WTC11 (cell line): Measurements from ENCODE around the gene GLS. TPM values are rescaled to one million over a fixed set of nuclear protein-coding genes. Genes with fewer than 3 reads are reported as not detected.

Experiments used
- ATAC-seq: fragments of 200-7000 bp; cut with Tn5 transposase; 2 replicates; pipeline ENCODE4 v1.10.0; 2021; ENCODE audit warnings: mild to moderate bottlenecking, moderate library complexity
- CTCF ChIA-PET: fragments of 300-600 bp; sonication (Branson Sonifier 250); formaldehyde crosslinking; loops from one replicate; lab custom pipeline; 2021; ENCODE audit warnings: antibody characterized with exemption; lab: Charles Lee
- POLR2A ChIA-PET: fragments of 350-600 bp; sonication (Branson Sonifier 250); formaldehyde crosslinking; loops from one replicate; lab custom pipeline; 2021; ENCODE audit warnings: antibody characterized with exemption; lab: Charles Lee
- DNase-seq: peaks from one replicate; pipeline ENCODE4 v3.0.0; 2021; ENCODE audit warnings: low spot score
- H3K27ac Mint-ChIP-seq: 2 replicates; pipeline ENCODE4 v1.8.0; 2021; ENCODE audit warnings: mixed read lengths
- H3K27me3 Mint-ChIP-seq: 2 replicates; pipeline ENCODE4 v1.8.0; 2021; ENCODE audit warnings: low read depth, mild to moderate bottlenecking, moderate library complexity, mixed read lengths
- H3K36me3 Mint-ChIP-seq: 2 replicates; pipeline ENCODE4 v1.8.0; 2021; ENCODE audit warnings: mixed read lengths
- H3K4me1 Mint-ChIP-seq: 2 replicates; pipeline ENCODE4 v1.8.0; 2022; ENCODE audit warnings: mixed read lengths
- H3K4me3 Mint-ChIP-seq: 2 replicates; pipeline ENCODE4 v1.8.0; 2021; ENCODE audit warnings: mild to moderate bottlenecking, moderate library complexity, mixed read lengths
- H3K9me3 Mint-ChIP-seq: 2 replicates; pipeline ENCODE4 v1.8.0; 2021; ENCODE audit warnings: mixed read lengths
- ATF1 ChIP-seq: sonication (generic); formaldehyde crosslinking; IDR thresholded peaks from 2 replicates; pipeline ENCODE4 v1.8.1; 2023; ENCODE audit warnings: mild to moderate bottlenecking, moderate library complexity, missing genetic modification reagents
- ELF4 ChIP-seq: sonication (generic); formaldehyde crosslinking; IDR thresholded peaks from 2 replicates; pipeline ENCODE4 v1.8.1; 2022; ENCODE audit warnings: low read depth, mild to moderate bottlenecking, moderate library complexity, missing genetic modification reagents
- ETV6 ChIP-seq: sonication (generic); formaldehyde crosslinking; IDR thresholded peaks from 2 replicates; pipeline ENCODE4 v1.8.1; 2022; ENCODE audit warnings: mild to moderate bottlenecking, missing genetic modification reagents
- FOXK1 ChIP-seq: sonication (generic); formaldehyde crosslinking; IDR thresholded peaks from 2 replicates; pipeline ENCODE4 v1.8.0; 2022; ENCODE audit warnings: mild to moderate bottlenecking, moderate library complexity, missing genetic modification reagents
- FOXP1 ChIP-seq: sonication (generic); formaldehyde crosslinking; IDR thresholded peaks from 2 replicates; pipeline ENCODE4 v1.8.0; 2022; ENCODE audit warnings: missing genetic modification reagents, mild to moderate bottlenecking, moderate library complexity, borderline replicate concordance
- GABPB1 ChIP-seq: sonication (generic); formaldehyde crosslinking; IDR thresholded peaks from 2 replicates; pipeline ENCODE4 v1.8.1; 2023; ENCODE audit warnings: mild to moderate bottlenecking, missing genetic modification reagents
- MXD4 ChIP-seq: fragments of 250-450 bp; sonication (Bioruptor Pico); IDR thresholded peaks from 2 replicates; pipeline ENCODE4 v1.8.0; 2021; ENCODE audit warnings: mild to moderate bottlenecking, moderate library complexity, borderline replicate concordance
- NR2C2 ChIP-seq: sonication (generic); formaldehyde crosslinking; IDR thresholded peaks from 2 replicates; pipeline ENCODE4 v1.8.0; 2022; ENCODE audit warnings: mild to moderate bottlenecking, missing genetic modification reagents
- SMAD4 ChIP-seq: sonication (generic); formaldehyde crosslinking; IDR thresholded peaks from 2 replicates; pipeline ENCODE4 v1.8.0; 2022; ENCODE audit warnings: mild to moderate bottlenecking, missing genetic modification reagents
- TCF7 ChIP-seq: sonication (generic); formaldehyde crosslinking; IDR thresholded peaks from 2 replicates; pipeline ENCODE4 v1.8.0; 2022; ENCODE audit warnings: mild to moderate bottlenecking, low read depth, missing genetic modification reagents, moderate library complexity
- ZNF232 ChIP-seq: sonication (generic); formaldehyde crosslinking; IDR thresholded peaks from 2 replicates; pipeline ENCODE4 v1.8.0; 2022; ENCODE audit warnings: mild to moderate bottlenecking, missing genetic modification reagents
- ZNF263 ChIP-seq: sonication (generic); formaldehyde crosslinking; IDR thresholded peaks from 2 replicates; pipeline ENCODE4 v1.8.1; 2022; ENCODE audit warnings: low read depth, mild to moderate bottlenecking, moderate library complexity, missing genetic modification reagents
- total RNA-seq: library from RNA; stranded (reverse); gene quantifications from 3 replicates; pipeline ENCODE4 v1.2.3, GENCODE V29; 2021
- TF ChIP-seq, protein P1 (sequence below): sonication (generic); formaldehyde crosslinking; IDR thresholded peaks from 2 replicates; pipeline ENCODE4 v1.8.0; 2023; ENCODE audit warnings: missing genetic modification reagents
- TF ChIP-seq, protein P2 (sequence below): sonication (generic); formaldehyde crosslinking; IDR thresholded peaks from 2 replicates; pipeline ENCODE4 v1.8.1; 2022; ENCODE audit warnings: missing genetic modification reagents, borderline replicate concordance
- TF ChIP-seq, protein P3 (sequence below): sonication (generic); formaldehyde crosslinking; IDR thresholded peaks from 2 replicates; pipeline ENCODE4 v1.8.1; 2022; ENCODE audit warnings: low read depth, mild to moderate bottlenecking, moderate library complexity, missing genetic modification reagents, borderline replicate concordance
- TF ChIP-seq, protein P4 (sequence below): sonication (generic); formaldehyde crosslinking; IDR thresholded peaks from 2 replicates; pipeline ENCODE4 v1.8.0; 2023; ENCODE audit warnings: mild to moderate bottlenecking, missing genetic modification reagents
- TF ChIP-seq, protein P5 (sequence below): sonication (generic); formaldehyde crosslinking; conservative IDR thresholded peaks from 2 replicates; pipeline ENCODE4 v1.8.1; 2023; ENCODE audit warnings: mild to moderate bottlenecking, low read depth, missing genetic modification reagents, moderate library complexity

GLS gene
- total RNA-seq, 1 experiment from 2014 or later: 115 TPM

DNA sequence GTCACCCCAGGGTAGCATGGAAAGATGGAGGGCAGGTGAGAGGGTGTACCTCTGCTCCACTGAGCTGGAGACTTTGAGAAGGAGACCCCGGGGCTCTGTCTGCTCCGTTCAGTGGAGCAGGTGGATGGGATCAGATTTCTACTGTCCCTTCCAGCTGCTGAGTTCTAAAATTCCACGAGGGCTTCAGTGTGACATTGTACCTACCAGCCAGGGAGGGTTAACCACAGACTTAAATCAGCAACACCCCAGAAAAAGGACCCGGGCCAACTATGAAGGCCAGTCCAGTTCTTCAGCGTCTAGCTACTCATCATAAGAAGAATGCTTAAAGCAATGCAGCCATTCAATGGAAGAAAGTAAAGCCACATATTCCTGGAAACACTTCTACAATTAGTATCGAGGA is 109.5 kb downstream of the GLS start (continued):
- TF ChIP-seq ATF1 (CRISPR knock-in tag) (no peak), GABPB1 (no peak), ELF4 (no peak), ZNF232 (CRISPR knock-in tag) (no peak), TCF7 (CRISPR knock-in tag) (no peak)
- TF ChIP-seq, protein P1, sequence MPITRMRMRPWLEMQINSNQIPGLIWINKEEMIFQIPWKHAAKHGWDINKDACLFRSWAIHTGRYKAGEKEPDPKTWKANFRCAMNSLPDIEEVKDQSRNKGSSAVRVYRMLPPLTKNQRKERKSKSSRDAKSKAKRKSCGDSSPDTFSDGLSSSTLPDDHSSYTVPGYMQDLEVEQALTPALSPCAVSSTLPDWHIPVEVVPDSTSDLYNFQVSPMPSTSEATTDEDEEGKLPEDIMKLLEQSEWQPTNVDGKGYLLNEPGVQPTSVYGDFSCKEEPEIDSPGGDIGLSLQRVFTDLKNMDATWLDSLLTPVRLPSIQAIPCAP (CRISPR knock-in tag): no peak
- TF ChIP-seq, protein P2, sequence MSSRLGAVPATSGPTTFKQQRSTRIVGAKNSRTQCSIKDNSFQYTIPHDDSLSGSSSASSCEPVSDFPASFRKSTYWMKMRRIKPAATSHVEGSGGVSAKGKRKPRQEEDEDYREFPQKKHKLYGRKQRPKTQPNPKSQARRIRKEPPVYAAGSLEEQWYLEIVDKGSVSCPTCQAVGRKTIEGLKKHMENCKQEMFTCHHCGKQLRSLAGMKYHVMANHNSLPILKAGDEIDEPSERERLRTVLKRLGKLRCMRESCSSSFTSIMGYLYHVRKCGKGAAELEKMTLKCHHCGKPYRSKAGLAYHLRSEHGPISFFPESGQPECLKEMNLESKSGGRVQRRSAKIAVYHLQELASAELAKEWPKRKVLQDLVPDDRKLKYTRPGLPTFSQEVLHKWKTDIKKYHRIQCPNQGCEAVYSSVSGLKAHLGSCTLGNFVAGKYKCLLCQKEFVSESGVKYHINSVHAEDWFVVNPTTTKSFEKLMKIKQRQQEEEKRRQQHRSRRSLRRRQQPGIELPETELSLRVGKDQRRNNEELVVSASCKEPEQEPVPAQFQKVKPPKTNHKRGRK: no peak

DNA sequence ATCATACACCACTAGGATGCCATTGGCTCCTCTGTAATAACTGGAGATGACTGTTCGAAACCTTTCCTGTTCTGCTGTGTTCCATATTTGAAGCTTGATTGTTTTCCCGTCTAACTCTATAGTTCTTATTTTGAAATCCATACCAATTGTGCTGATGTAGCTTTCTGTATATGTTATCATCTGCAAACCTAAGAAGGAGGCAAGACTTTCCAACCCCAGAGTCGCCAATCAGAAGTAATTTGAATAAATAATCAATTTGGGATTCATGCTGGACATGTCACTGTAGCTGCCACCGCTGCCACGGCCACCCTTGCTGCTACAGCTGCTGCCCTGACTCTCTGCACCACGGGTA is 112.6 kb downstream of the GLS start:
- CTCF ChIA-PET: interaction anchor here (0.8 kb wide), 1 partner anchor 60 kb away, joined by 3 read pairs; no protein-coding TSS in a partner anchor
- TF ChIP-seq FOXK1 (CRISPR knock-in tag): no peak
- TF ChIP-seq, protein P3, sequence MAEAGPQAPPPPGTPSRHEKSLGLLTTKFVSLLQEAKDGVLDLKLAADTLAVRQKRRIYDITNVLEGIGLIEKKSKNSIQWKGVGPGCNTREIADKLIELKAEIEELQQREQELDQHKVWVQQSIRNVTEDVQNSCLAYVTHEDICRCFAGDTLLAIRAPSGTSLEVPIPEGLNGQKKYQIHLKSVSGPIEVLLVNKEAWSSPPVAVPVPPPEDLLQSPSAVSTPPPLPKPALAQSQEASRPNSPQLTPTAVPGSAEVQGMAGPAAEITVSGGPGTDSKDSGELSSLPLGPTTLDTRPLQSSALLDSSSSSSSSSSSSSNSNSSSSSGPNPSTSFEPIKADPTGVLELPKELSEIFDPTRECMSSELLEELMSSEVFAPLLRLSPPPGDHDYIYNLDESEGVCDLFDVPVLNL (CRISPR knock-in tag): no peak
- no peak for TF ChIP-seq ZNF263 (CRISPR knock-in tag)
- TF ChIP-seq ETV6 (CRISPR knock-in tag): no peak
- TF ChIP-seq, protein P4, sequence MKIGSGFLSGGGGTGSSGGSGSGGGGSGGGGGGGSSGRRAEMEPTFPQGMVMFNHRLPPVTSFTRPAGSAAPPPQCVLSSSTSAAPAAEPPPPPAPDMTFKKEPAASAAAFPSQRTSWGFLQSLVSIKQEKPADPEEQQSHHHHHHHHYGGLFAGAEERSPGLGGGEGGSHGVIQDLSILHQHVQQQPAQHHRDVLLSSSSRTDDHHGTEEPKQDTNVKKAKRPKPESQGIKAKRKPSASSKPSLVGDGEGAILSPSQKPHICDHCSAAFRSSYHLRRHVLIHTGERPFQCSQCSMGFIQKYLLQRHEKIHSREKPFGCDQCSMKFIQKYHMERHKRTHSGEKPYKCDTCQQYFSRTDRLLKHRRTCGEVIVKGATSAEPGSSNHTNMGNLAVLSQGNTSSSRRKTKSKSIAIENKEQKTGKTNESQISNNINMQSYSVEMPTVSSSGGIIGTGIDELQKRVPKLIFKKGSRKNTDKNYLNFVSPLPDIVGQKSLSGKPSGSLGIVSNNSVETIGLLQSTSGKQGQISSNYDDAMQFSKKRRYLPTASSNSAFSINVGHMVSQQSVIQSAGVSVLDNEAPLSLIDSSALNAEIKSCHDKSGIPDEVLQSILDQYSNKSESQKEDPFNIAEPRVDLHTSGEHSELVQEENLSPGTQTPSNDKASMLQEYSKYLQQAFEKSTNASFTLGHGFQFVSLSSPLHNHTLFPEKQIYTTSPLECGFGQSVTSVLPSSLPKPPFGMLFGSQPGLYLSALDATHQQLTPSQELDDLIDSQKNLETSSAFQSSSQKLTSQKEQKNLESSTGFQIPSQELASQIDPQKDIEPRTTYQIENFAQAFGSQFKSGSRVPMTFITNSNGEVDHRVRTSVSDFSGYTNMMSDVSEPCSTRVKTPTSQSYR: no peak
- TF ChIP-seq SMAD4 (CRISPR knock-in tag): no peak
- TF ChIP-seq MXD4 (CRISPR knock-in tag): no peak
- TF ChIP-seq, protein P5, sequence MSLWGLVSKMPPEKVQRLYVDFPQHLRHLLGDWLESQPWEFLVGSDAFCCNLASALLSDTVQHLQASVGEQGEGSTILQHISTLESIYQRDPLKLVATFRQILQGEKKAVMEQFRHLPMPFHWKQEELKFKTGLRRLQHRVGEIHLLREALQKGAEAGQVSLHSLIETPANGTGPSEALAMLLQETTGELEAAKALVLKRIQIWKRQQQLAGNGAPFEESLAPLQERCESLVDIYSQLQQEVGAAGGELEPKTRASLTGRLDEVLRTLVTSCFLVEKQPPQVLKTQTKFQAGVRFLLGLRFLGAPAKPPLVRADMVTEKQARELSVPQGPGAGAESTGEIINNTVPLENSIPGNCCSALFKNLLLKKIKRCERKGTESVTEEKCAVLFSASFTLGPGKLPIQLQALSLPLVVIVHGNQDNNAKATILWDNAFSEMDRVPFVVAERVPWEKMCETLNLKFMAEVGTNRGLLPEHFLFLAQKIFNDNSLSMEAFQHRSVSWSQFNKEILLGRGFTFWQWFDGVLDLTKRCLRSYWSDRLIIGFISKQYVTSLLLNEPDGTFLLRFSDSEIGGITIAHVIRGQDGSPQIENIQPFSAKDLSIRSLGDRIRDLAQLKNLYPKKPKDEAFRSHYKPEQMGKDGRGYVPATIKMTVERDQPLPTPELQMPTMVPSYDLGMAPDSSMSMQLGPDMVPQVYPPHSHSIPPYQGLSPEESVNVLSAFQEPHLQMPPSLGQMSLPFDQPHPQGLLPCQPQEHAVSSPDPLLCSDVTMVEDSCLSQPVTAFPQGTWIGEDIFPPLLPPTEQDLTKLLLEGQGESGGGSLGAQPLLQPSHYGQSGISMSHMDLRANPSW: no peak
- TF ChIP-seq NR2C2: no peak
- no peak for TF ChIP-seq FOXP1 (CRISPR knock-in tag)
- no peak overlapping the region for H3K27ac Mint-ChIP-seq
- H3K4me1 Mint-ChIP-seq: no peaks in the 10 kb centered on the region
- ATAC-seq (no peak), DNase-seq (no peak)
- H3K36me3 Mint-ChIP-seq: peaks cover 79% of the 10 kb centered on the region
- no peaks in the 10 kb centered on the region for H3K27me3 Mint-ChIP-seq
- no peaks in the 10 kb centered on the region for H3K9me3 Mint-ChIP-seq
- H3K4me3 Mint-ChIP-seq: no peak overlapping the region
- POLR2A ChIA-PET: no interaction called here
